Activated naive CD4-positive, alpha-beta T cell treated with anti-CD3 and anti-CD28 coated beads, Interleukin-2, amount 50 U/mL, for 72 hours (primary cell): ENCODE measurements around the gene TSPAN7. TPM values are rescaled to one million over a fixed set of nuclear protein-coding genes. Genes with fewer than 3 reads are reported as not detected.

Source experiments
- ATAC-seq, 2 donors: fragments of 150-1000 bp; cut with Tn5 transposase; 2 replicates each; pipeline ENCODE4 v1.10.0; 2021; ENCODE audit warnings: mild to moderate bottlenecking in 2 of 2, moderate library complexity in 2 of 2
- DNase-seq, 2 donors: peaks; one replicate each; pipeline ENCODE4 v3.0.0; 2021 to 2022; ENCODE audit warnings: low spot score in 2 of 2
- H3K27ac Mint-ChIP-seq, 2 donors: one replicate each; pipeline ENCODE4 v1.8.0; 2022; ENCODE audit warnings: mild to moderate bottlenecking in 2 of 2, mixed read lengths in 2 of 2
- H3K36me3 Mint-ChIP-seq, 2 donors: one replicate each; pipeline ENCODE4 v1.8.0; 2022; ENCODE audit warnings: mixed read lengths in 2 of 2
- H3K9me3 Mint-ChIP-seq, 2 donors: one replicate each; pipeline ENCODE4 v1.8.0; 2022; ENCODE audit warnings: mixed read lengths in 2 of 2
- total RNA-seq, 2 donors: library from RNA; stranded (reverse); gene quantifications; one replicate each; pipeline ENCODE4 v1.2.3, GENCODE V29; 2022

TSPAN7 gene
- total RNA-seq, 2 donors from 2014 or later = 0.93 to 3.2 TPM

GRCh38 chrX:38697461-38697860, 136.1 kb downstream of the TSPAN7 start:
- Mint-ChIP-seq H3K9me3 (peaks cover 0 to 1% of the 10 kb centered on the region in 2 donors), H3K36me3 (peaks cover 0 to 1% of the 10 kb centered on the region in 2 donors), H3K27ac (no peak overlapping the region)
- no peak for ATAC-seq
- DNase-seq = no peak

DNA sequence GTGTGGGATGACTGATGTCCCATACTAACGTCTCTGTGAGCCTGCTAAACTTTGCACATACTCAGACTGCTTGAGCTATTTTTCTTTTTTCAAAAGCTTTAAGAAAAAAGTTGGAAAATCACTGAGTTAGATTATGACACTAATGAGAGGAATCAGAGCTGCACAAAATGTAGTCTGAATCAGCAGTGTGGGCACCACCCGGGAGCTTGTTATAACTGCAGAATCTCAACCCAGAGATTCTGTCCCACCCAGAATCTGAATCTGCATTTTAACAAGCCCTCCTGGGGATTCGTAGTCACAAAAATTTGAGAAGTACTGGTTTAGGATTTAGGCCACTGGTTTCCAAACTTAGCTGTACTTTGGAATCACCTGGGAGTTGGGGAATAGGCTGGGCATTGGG, 137.8 kb downstream of the TSPAN7 start:
- ATAC-seq (no peak), DNase-seq (no peak)
- no peaks in the 10 kb centered on the region for H3K9me3 Mint-ChIP-seq
- no peak overlapping the region for H3K27ac Mint-ChIP-seq
- no peaks in the 10 kb centered on the region for H3K36me3 Mint-ChIP-seq

- H3K27ac Mint-ChIP-seq = no peak overlapping the region
- no peaks in the 10 kb centered on the region for H3K36me3 Mint-ChIP-seq
- no peak for DNase-seq
- no peaks in the 10 kb centered on the region for H3K9me3 Mint-ChIP-seq
- ATAC-seq = no peak
These were observed 138.4 kb downstream of the TSPAN7 start for GRCh38 chrX:38699696-38700095.

DNA sequence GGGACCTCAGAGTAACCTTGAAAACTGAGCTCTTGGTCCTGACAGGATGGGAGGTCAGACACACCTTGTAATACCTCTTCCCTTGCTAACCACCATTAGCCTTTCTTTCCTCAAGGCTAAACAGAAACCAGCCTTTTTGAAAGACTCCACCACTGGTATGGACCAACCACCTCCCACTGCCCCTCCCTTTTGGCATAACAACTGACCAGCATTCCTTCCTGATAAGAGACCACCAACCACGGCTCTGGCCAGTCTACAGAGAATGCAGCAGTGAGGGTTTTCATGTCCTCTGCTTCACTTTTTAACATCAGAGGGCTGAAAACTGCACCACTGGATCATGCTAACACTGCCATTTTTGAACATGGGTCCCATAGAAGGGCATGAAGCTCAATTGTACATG, 139.7 kb downstream of the TSPAN7 start:
- no peak for ATAC-seq
- no peak overlapping the region for H3K27ac Mint-ChIP-seq
- no peaks in the 10 kb centered on the region for H3K9me3 Mint-ChIP-seq
- no peaks in the 10 kb centered on the region for H3K36me3 Mint-ChIP-seq
- no peak for DNase-seq

GRCh38 chrX:38704146-38704882, 143.0 kb downstream of the TSPAN7 start:
- DNase-seq = no peak
- no peak overlapping the region for H3K27ac Mint-ChIP-seq
- ATAC-seq = peak; percentile 67 to 93
- no peaks in the 10 kb centered on the region for H3K36me3 Mint-ChIP-seq
- no peaks in the 10 kb centered on the region for H3K9me3 Mint-ChIP-seq

GRCh38 chrX:38717871-38718270, 156.5 kb downstream of the TSPAN7 start:
- H3K27ac Mint-ChIP-seq = no peak overlapping the region
- ATAC-seq (no peak), DNase-seq (peak in 1 of 2 donors; percentile 3)
- H3K9me3 Mint-ChIP-seq = no peaks in the 10 kb centered on the region
- H3K36me3 Mint-ChIP-seq = no peaks in the 10 kb centered on the region

GRCh38 chrX:38718311-38718710, 157.0 kb downstream of the TSPAN7 start:
- no peaks in the 10 kb centered on the region for H3K9me3 Mint-ChIP-seq

DNA sequence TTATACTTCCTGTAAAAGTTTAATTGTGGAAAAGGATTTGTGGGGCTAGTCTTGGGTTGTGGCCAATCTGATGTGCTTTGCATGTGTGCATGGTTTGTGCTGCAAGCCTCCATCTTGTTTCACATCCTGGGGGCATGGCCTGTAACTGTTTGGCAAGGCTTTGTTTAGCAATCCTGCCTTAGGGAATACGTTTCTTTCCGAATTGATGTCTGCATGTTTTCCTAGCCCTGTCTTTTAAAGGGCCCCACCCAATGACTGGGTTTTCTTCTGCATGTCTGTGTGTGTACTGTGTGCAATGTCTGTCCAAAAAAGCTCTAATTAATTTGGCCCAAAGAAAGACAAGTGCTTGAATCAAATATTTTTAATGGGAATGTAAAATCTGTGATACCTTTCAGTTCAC, 165.3 kb downstream of the TSPAN7 start:
- Mint-ChIP-seq H3K36me3 (no peaks in the 10 kb centered on the region), H3K9me3 (no peaks in the 10 kb centered on the region), H3K27ac (no peak overlapping the region)
- no peak for ATAC-seq
- no peak for DNase-seq

More at GRCh38 chrX:38718311-38718710, 157.0 kb downstream of the TSPAN7 start:
- H3K27ac Mint-ChIP-seq = no peak overlapping the region
- no peak for ATAC-seq
- no peaks in the 10 kb centered on the region for H3K36me3 Mint-ChIP-seq
- DNase-seq = no peak

GRCh38 chrX:38727668-38728067, 166.3 kb downstream of the TSPAN7 start:
- H3K36me3 Mint-ChIP-seq = no peaks in the 10 kb centered on the region
- no peak overlapping the region for H3K27ac Mint-ChIP-seq
- DNase-seq = no peak
- ATAC-seq = no peak
- no peaks in the 10 kb centered on the region for H3K9me3 Mint-ChIP-seq

- no peaks in the 10 kb centered on the region for H3K9me3 Mint-ChIP-seq
- no peak for DNase-seq
- H3K36me3 Mint-ChIP-seq = no peaks in the 10 kb centered on the region
- ATAC-seq = no peak
- H3K27ac Mint-ChIP-seq = no peak overlapping the region
These were observed 171.5 kb downstream of the TSPAN7 start for GRCh38 chrX:38732866-38733265.

Other genes starting within 250 kb of the TSPAN7 start
- gene RPGR, start 234.0 kb upstream of the TSPAN7 start, total RNA-seq = 1 to 10 TPM; 6.3 to 8.0 TPM
- not detected for gene OTC, start 208.9 kb upstream of the TSPAN7 start, total RNA-seq
- gene MID1IP1, start 239.9 kb downstream of the TSPAN7 start, total RNA-seq = 100 to 1,000 TPM in 1 of 2 donors, 10 to 100 TPM in 1; 62.2 to 105 TPM